Endothelial cell of umbilical vein (primary cell): ENCODE measurements around the gene VASN. TPM values are rescaled to one million over a fixed set of nuclear protein-coding genes. Genes with fewer than 3 reads are reported as not detected.

Source experiments
- BruUV-seq: library from RNA; stranded (reverse); fragments of 400-500 nt; replicated peaks from 2 replicates; lab custom pipeline; 2021; lab: Mats Ljungman, UMichigan
- CTCF ChIA-PET: fragments of 300-600, 350-600 bp; sonication (Branson Sonifier 250); formaldehyde crosslinking; loops from one replicate; lab custom pipeline; 2021; ENCODE audit warnings: antibody characterized with exemption, inconsistent platforms; lab: Charles Lee
- POLR2A ChIA-PET: fragments of 300-600, 350-600 bp; sonication (Branson Sonifier 250); formaldehyde crosslinking; loops from one replicate; lab custom pipeline; 2021; ENCODE audit warnings: antibody characterized with exemption, inconsistent platforms; lab: Charles Lee
- DNase-seq: peaks from one replicate; pipeline ENCODE4 v3.0.0-alpha.2; 2011; ENCODE audit warnings: low read depth, low spot score
- FAIRE-seq: peaks from 2 replicates; lab custom pipeline; 2011; peaks lifted over from hg19 to GRCh38; lab: Jason Lieb, UNC
- H2AFZ ChIP-seq: 2 replicates; pipeline ENCODE4 v1.6.0; 2012; ENCODE audit warnings: low read depth, low read length, control low read depth, inconsistent platforms
- H3K27ac ChIP-seq: 2 replicates; pipeline ENCODE4 v1.5.1; 2011; ENCODE audit warnings: low read depth, mild to moderate bottlenecking, control low read depth, low read length, moderate library complexity; ENCODE audit not compliant: insufficient read depth
- H3K27me3 ChIP-seq, 2 experiments: 2 replicates each; pipeline versions ENCODE4 v1.6.0 to v1.6.1; 2011; ENCODE audit warnings: low read length in 2 of 2, mixed read lengths in 1 of 2; ENCODE audit not compliant: control insufficient read depth in 2 of 2, insufficient read depth in 2 of 2
- H3K36me3 ChIP-seq, 2 experiments: 2 replicates in 1 of 2; 3 replicates in 1 of 2; pipeline ENCODE4 v1.5.1; 2011; ENCODE audit warnings: low read length in 2 of 2, mild to moderate bottlenecking in 1 of 2, moderate library complexity in 1 of 2; ENCODE audit not compliant: control insufficient read depth in 2 of 2, insufficient read depth in 2 of 2; ENCODE audit errors: extremely low read depth in 1 of 2
- H3K4me1 ChIP-seq: 3 replicates; pipeline ENCODE4 v1.5.1; 2011; ENCODE audit warnings: mild to moderate bottlenecking, low read length; ENCODE audit not compliant: control insufficient read depth, insufficient read depth; ENCODE audit errors: extremely low read depth
- H3K4me2 ChIP-seq: 2 replicates; pipeline ENCODE4 v1.6.1; 2011; ENCODE audit warnings: low read length, control low read depth, mixed read lengths; ENCODE audit not compliant: insufficient read depth
- H3K4me3 ChIP-seq, 3 experiments: fragments of 200-600 bp in 1 of 3; sonication (generic), shearing (Covaris generic) in 1 of 3; replicated peaks in 1 of 3; 2 replicates each; pipeline ENCODE4 v1.5.1; 2011 to 2016; ENCODE audit warnings: control low read depth in 3 of 3, low read length in 3 of 3, mild to moderate bottlenecking in 2 of 3, inconsistent platforms in 1 of 3, low read depth in 1 of 3, moderate library complexity in 1 of 3; ENCODE audit not compliant: insufficient read depth in 1 of 3
- H3K79me2 ChIP-seq: 2 replicates; pipeline ENCODE4 v1.6.0; 2012; ENCODE audit warnings: low read length, inconsistent platforms; ENCODE audit not compliant: control insufficient read depth, insufficient read depth
- H3K9ac ChIP-seq: replicated peaks from 2 replicates; pipeline ENCODE3; 2011; ENCODE audit warnings: low read length, control low read depth; ENCODE audit not compliant: insufficient read depth; ENCODE audit errors: extremely low read depth
- H3K9me1 ChIP-seq: replicated peaks from 3 replicates; pipeline ENCODE4 v1.6.0; 2011; ENCODE audit warnings: mild to moderate bottlenecking, low read length; ENCODE audit not compliant: control insufficient read depth, insufficient read depth; ENCODE audit errors: extremely low read depth
- H3K9me3 ChIP-seq: replicated peaks from 2 replicates; pipeline ENCODE4 v1.5.1; 2012; ENCODE audit warnings: low read length, inconsistent platforms; ENCODE audit not compliant: control insufficient read depth, insufficient read depth
- H4K20me1 ChIP-seq: replicated peaks from 2 replicates; pipeline ENCODE3; 2011; ENCODE audit warnings: mild to moderate bottlenecking, low read length; ENCODE audit not compliant: control insufficient read depth, insufficient read depth; ENCODE audit errors: extremely low read depth
- CTCF ChIP-seq, 2 donors: IDR thresholded peaks; 1 replicate in 1 of 2; 2 replicates in 1 of 2; pipeline ENCODE4 v1.5.1; 2011; ENCODE audit warnings: low read length in 2 of 2, mild to moderate bottlenecking in 2 of 2, moderate library complexity in 2 of 2, control low read depth in 1 of 2, inconsistent platforms in 1 of 2, low read depth in 1 of 2; ENCODE audit not compliant: insufficient read depth in 1 of 2; ENCODE audit errors: extremely low read depth in 1 of 2
- EZH2 ChIP-seq: IDR thresholded peaks from 2 replicates; pipeline ENCODE4 v1.6.1; 2012; ENCODE audit warnings: borderline replicate concordance, low read depth, mild to moderate bottlenecking, moderate library complexity, low read length, inconsistent platforms; ENCODE audit not compliant: severe bottlenecking
- GATA2 ChIP-seq: IDR thresholded peaks from 2 replicates; pipeline ENCODE4 v1.7.0; 2011; ENCODE audit warnings: low read depth, mild to moderate bottlenecking, moderate library complexity, mixed read lengths, low read length; ENCODE audit not compliant: insufficient read length, insufficient read depth
- MYC ChIP-seq: IDR thresholded peaks from one replicate; pipeline ENCODE4 v1.6.1; 2011; ENCODE audit warnings: mild to moderate bottlenecking, low read depth, low read length
- POLR2AphosphoS5 ChIP-seq: IDR thresholded peaks from 2 replicates; pipeline ENCODE4 v1.6.1; 2012; ENCODE audit warnings: low read depth, mild to moderate bottlenecking, control low read depth, low read length, moderate library complexity; ENCODE audit not compliant: insufficient read depth
- dilution Hi-C: fragments of 300-500 bp; cut with MboI; formaldehyde crosslinking; loops from one replicate; pipeline ENCODE4 v1.15.0; 2019; ENCODE audit warnings: low sequenced_read_pairs; ENCODE audit not compliant: extremely low pct_ligation_motif_present
- intact Hi-C: fragments of 100-400 bp; cut with micrococcal nuclease; formaldehyde crosslinking; loops from one replicate; pipeline ENCODE4 v1.10.0; 2022
- polyA plus RNA-seq, 4 experiments: library from polyadenylated mRNA; depleted of rRNA in 3 of 4; stranded (reverse) in 3 of 4; unstranded in 1 of 4; fragments of >200 nt; gene quantifications; 2 replicates each; pipeline versions ENCODE4 v1.2.1 to v1.2.3, GENCODE V29; 2011 to 2012; ENCODE audit warnings: missing spikeins in 1 of 4
- total RNA-seq: library from RNA; stranded (reverse); gene quantifications from 2 replicates; pipeline ENCODE4 v1.2.3, GENCODE V29; 2021

Gene VASN
- total and polyA plus RNA-seq, 2 donors (not counting 3 experiments of a cell fraction or from before 2014, with no cell fraction given): 0.41 to 0.42 TPM

GRCh38 chr16:4347010-4347409 is 24.6 kb upstream of the VASN start:
- dilution Hi-C loops: no loop called here
- H2AFZ ChIP-seq: no peak overlapping the region
- no peak for FAIRE-seq

More at GRCh38 chr16:4347010-4347409, 24.6 kb upstream of the VASN start:
- no peak for DNase-seq
- H3K4me1 ChIP-seq: peaks cover 3% of the 10 kb centered on the region
- no peak overlapping the region for H3K4me3 ChIP-seq
- CTCF ChIA-PET: interaction anchor here (0.7 to 2.7 kb wide), 6 partner anchors 24 to 93 kb away, joined by 3 to 7 read pairs (median 4); partner anchors contain the start of gene GLIS2
- no peaks in the 10 kb centered on the region for H3K9me3 ChIP-seq
- H3K9ac ChIP-seq: no peak overlapping the region
- no peaks in the 10 kb centered on the region for H4K20me1 ChIP-seq
- TF ChIP-seq GATA2 (no peak), CTCF (IDR thresholded peaks at IDR 0.05; ENCODE audit: extremely low read depth in 1 of 2, insufficient read depth in 1 of 2, low read depth in 1 of 2, low read length in 2 of 2) (no peak), MYC (no peak), EZH2 (no peak), POLR2AphosphoS5 (no peak)
- no peak overlapping the region for H3K4me2 ChIP-seq
- POLR2A ChIA-PET: no interaction called here
- peaks cover 0 to 3% of the 10 kb centered on the region in 2 experiments for H3K36me3 ChIP-seq
- intact Hi-C loops: no loop called here
- H3K9me1 ChIP-seq: no peaks in the 10 kb centered on the region
- H3K79me2 ChIP-seq: peaks cover 53% of the 10 kb centered on the region
- no peaks in the 10 kb centered on the region for H3K27me3 ChIP-seq
- no TSS peak for BruUV-seq
- H3K27ac ChIP-seq: no peak overlapping the region
